ENCODE results near the gene ARMC7. TPM values are rescaled to one million over a fixed set of nuclear protein-coding genes. Genes with fewer than 3 reads are reported as not detected.

The ARMC7 gene
- total and polyA plus RNA-seq, 2 of the 4 experiments (the other 2 are of a cell fraction) = 1.8 to 6.9 TPM

DNA sequence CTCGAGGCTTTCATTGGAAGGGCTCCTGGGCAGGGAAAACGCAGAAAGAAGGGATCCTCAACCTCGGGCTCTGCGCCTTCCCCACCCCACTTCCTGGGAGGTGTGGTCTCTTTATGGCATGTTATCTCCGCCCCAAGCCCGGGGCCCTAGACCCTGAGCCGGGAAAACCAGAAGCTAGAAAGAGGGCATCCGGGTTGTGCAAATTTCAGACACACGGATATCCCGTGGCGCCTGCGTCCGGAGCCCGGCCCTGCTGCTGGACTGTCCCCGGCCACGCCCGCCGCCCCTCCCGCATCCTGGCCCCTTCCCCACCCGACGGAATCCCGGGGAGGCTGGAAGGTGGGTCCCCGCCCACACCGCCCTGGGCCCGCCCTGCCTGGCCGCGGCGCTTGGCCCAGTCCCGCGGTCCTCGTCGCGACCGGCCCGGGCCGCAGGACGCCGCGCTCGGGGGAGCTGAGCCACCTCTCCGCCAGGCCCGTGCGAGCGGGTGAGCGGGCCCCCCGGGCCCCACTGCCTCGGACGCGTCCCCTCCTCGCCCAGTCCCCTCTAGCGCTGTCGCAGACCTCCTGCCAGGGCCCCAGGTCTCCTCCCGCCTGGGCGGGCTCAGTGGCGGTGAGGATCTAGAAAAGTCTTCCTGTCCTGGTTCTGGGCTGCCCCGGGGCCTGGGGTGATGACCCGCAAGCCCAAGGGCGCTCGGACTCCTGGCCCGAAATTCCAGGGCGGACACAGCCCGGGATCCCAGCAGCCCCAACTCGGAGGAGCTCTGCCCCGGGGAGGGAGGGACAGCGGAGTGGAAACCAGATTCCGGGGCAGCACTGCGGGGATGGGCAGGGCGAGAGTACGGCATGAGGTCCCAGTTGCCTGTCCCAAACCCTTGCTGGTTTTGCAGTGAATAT, 22.0 kb upstream of the ARMC7 start, which contains the start of gene SLC16A5:
Gene SLC16A5 (plus strand): TSS at position 397 of the 896 bp plus-strand sequence. CDS start 5,683 bp downstream, outside the sequence.
- Histone ChIP-seq H2BK20ac (ENCODE audit: low read depth, low read length) (peak within 1 kb of the TSS; percentile 34; the same call in 1 of the 2 replicates), H3K9me1 (ENCODE audit: insufficient read depth, low read length) (peaks cover 15% of the 10 kb centered on the region), H2BK15ac (ENCODE audit: low read depth, low read length) (peak within 1 kb of the TSS; percentile 74; the same call in 1 of the 3 replicates), H2AK5ac (ENCODE audit: low read depth, low read length) (peak within 1 kb of the TSS; percentile 93), H3K14ac (replicated peaks; ENCODE audit: low read depth, low read length) (peak within 1 kb of the TSS; percentile 100), H3K27me3 (ENCODE audit: control insufficient read depth, insufficient read depth, low read length) (no peaks in the 10 kb centered on the region), H3K9ac (ENCODE audit: low read depth, low read length) (peak within 1 kb of the TSS; percentile 73), H2AK9ac (replicated peaks; ENCODE audit: low read depth, low read length, poor library complexity) (peak within 1 kb of the TSS; percentile 99), H3K23ac (ENCODE audit: low read depth, low read length) (peak within 1 kb of the TSS; percentile 97), H4K8ac (ENCODE audit: low read depth in 2 of 2, low read length in 2 of 2) (peak within 1 kb of the TSS; percentile 94 to 100), H3K27ac (ENCODE audit: insufficient read depth, low read length) (peak within 1 kb of the TSS; percentile 64), H3K56ac (ENCODE audit: extremely low read depth, insufficient read depth, low read length) (peak within 1 kb of the TSS; percentile 72), H3K4ac (ENCODE audit: low read depth, low read length) (peak within 1 kb of the TSS; percentile 99), H3K4me2 (ENCODE audit: low read depth, low read length) (peak within 1 kb of the TSS; percentile 51), H4K20me1 (ENCODE audit: insufficient read depth, low read length) (no peaks in the 10 kb centered on the region), H3K18ac (ENCODE audit: low read depth, low read length) (peak within 1 kb of the TSS; percentile 31; the same call in 1 of the 2 replicates), H2BK5ac (ENCODE audit: low read depth, low read length, poor library complexity, severe bottlenecking) (peak within 1 kb of the TSS; percentile 51), H3K4me1 (ENCODE audit: control insufficient read depth, insufficient read depth, low read length) (peaks cover 20% of the 10 kb centered on the region), H3K79me1 (ENCODE audit: low read depth in 1 of 2, low read length in 2 of 2) (peaks cover 0 to 28% of the 10 kb centered on the region in 2 experiments; a peak in 3 of 4 replicates), H4K91ac (ENCODE audit: insufficient read depth, low read depth, low read length) (peak within 1 kb of the TSS; percentile 100), H3K9me3 (ENCODE audit: control insufficient read depth, insufficient read depth, low read length) (no peaks in the 10 kb centered on the region), H4K5ac (ENCODE audit: low read depth, low read length) (peak within 1 kb of the TSS; percentile 86), H2BK120ac (ENCODE audit: low read depth, low read length) (peak within 1 kb of the TSS; percentile 90), H3K4me3 (ENCODE audit: insufficient read depth, low read depth, low read length) (peak within 1 kb of the TSS; percentile 37), H2AFZ (replicated peaks; ENCODE audit: low read length, poor library complexity) (peak within 1 kb of the TSS; percentile 99), H3K36me3 (ENCODE audit: control insufficient read depth, insufficient read depth, low read length) (no peaks in the 10 kb centered on the region)
- TF ChIP-seq BHLHE40 (IDR thresholded peaks at IDR 0.05; ENCODE audit: low read depth, low read length) (no peak), MAZ (IDR thresholded peaks at IDR 0.05; ENCODE audit: borderline replicate concordance, low read depth, low read length) (peak; percentile 67; the same call in 1 of the 2 replicates), RFX5 (IDR thresholded peaks at IDR 0.05; ENCODE audit: low read depth, low read length) (no peak)
- ATAC-seq (ENCODE audit: low read depth) (peak; percentile 84), DNase-seq (peak; percentile 55)
- CTCF ChIA-PET = interaction anchor here (0.6 kb wide), 1 partner anchor 84 kb away, joined by 5 read pairs; no protein-coding TSS in a partner anchor
- dilution Hi-C loops (cut with HindIII; ENCODE audit: low sequenced_read_pairs, unreplicated experiment) (no loop called here), in situ Hi-C loops (cut with MboI; ENCODE audit: low sequenced_read_pairs) (no loop called here), intact Hi-C loops (cut with micrococcal nuclease) (no loop called here)
- BruUV-seq (replicated peaks) = no TSS peak
- WGBS, 2 experiments (ENCODE audit: extremely low coverage in 2 of 2, insufficient read length in 1 of 2) = 14% methylated on average over 52 of the region's 69 CpGs; no CpG with 5 or more reads in 1 of the 2 experiments
- POLR2A ChIA-PET (ENCODE audit: unreplicated experiment) = no interaction called here
